ENCODE results near the gene XXYLT1. TPM values are rescaled to one million over a fixed set of nuclear protein-coding genes. Genes with fewer than 3 reads are reported as not detected.
A peak's percentile ranks its signal among the peaks of the same experiment; 100 is the strongest.

Gene XXYLT1
- polyA plus RNA-seq, 3 donors from 2014 or later = 5.3 to 15.7 (median 5.6) TPM

DNA sequence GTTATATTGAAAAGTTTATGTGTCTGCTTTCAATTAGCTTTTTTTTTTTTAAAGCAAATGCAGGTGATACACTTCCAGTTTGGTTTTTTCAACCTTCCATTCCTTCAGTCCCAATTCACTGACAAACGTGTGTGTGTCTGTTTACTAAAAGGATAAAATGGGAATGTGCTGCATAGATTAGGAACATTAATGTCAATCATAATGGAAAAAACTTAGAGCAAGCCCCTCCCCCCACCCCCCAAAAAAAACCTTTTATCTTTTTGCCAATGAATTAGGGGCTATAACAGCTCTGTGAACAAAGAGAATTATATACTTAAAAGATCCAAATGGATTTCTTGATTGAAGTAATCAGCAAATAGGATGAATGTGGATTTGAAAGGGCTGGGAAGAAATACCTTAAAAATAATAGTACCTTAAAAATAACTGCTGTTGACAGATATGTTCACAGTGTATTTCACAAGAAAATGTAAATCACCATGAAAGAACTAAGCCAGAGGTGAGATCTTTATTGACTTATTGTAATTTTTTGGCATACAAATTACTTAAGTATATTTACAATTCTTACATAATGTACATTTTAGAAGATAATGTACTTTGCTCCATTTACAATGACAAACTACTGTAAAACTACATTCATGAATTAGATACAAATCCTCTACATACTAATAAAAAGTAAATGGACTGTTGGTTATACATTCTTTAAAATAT, 3.5 kb upstream of the XXYLT1 start:
- DNase-seq = no peak
- Mint-ChIP-seq H3K9me3 (no peaks in the 10 kb centered on the region), H3K4me1 (peaks cover 14 to 17% of the 10 kb centered on the region in 2 donors), H3K36me3 (peaks cover 0 to 4% (median 0%) of the 10 kb centered on the region in 3 donors), H3K4me3 (no peak overlapping the region), H3K27ac (no peak overlapping the region), H3K27me3 (ENCODE audit: low read depth in 3 of 3) (peaks cover 2 to 3% (median 2%) of the 10 kb centered on the region in 3 donors)

DNA sequence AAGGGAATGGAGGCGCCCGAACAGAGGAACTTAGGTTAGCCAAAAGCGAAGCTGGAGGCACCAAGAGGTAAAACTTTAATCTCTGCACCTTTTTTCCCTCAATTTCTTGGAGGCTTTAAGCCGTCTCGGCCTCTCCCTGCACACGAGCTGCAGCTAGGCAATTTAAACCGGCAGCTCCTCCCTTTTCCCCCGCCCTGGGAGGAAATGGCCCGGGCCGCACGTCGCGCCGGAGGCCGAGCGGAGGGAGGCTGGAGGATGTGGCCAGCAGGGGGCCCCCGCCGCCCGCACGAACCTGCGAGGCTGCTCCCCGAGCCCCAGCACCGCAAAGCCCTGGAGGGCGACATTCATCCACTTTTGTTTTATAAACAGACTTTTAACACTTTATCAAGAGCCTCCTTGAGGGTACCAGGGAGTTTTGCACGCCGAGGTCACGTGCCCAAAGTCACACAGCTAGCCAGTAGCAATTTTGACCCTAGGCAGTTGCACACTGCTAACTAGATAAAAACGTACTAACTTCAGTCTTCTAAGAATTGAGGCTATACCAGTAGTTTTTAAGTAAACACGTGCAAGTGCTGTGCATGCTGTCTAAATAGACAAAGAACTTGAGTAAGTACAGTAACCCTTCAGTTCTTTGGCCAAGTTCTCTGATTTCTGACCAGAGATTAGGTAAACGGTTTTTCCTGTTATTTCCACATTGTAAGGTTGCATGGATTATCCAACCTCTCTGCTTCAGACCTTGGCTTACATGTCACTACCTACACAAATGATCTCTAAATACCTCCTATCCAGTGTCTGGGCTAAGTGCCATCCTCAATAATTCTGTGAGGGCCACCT, 668 bp upstream of the XXYLT1 start:
- DNase-seq = peak; percentile 86 to 89 (median 88)
- Mint-ChIP-seq H3K4me3 (peak overlapping the region; percentile 85 to 94 (median 89)), H3K27ac (peak overlapping the region; percentile 65 to 88 (median 83)), H3K36me3 (no peaks in the 10 kb centered on the region), H3K27me3 (ENCODE audit: low read depth in 3 of 3) (peaks cover 2 to 3% (median 2%) of the 10 kb centered on the region in 3 donors), H3K4me1 (peaks cover 24 to 32% of the 10 kb centered on the region in 2 donors), H3K9me3 (no peaks in the 10 kb centered on the region)

DNA sequence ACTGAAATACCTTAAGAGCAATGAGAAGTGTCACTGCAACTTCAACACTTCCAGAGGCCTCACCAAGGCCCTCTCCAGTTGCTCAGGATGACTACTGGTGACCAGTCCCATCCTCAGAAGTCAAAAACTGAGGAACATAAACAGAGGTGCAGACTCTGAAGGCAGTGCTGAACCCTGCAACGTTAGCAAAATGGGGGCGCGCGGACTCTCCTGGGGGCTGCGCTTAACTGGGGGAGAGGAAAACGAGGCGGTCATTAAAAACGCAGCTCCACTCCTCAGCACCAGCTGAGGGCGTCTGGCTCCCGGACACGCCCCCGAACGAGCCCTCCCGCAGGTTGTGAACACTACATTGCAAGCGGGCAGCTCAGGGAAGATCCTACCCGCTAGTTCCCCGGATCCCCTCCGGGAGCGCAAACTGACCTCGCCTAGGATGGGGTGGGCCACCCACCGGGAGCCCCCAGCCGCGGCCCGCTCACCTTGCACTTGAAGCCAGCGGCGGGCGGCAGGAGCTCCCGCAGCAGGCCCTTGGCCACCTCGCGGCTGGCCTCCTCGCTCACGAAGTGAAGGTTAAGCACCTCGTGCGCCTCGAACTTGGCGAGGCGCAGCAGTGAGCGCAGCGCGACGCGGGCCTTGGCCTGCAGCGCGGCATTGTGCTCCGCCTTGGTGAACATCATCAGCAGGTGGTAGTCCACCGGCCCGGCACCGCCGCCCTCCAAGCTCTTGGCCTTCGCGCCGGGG, 711 bp downstream of the XXYLT1 start:
- Mint-ChIP-seq H3K27ac (peak overlapping the region in 4 of 6 donors; percentile 59 to 77 (median 64)), H3K4me3 (peak overlapping the region; percentile 80 to 86 (median 82)), H3K27me3 (ENCODE audit: low read depth in 3 of 3) (peaks cover 2 to 3% (median 2%) of the 10 kb centered on the region in 3 donors), H3K36me3 (peaks cover 0 to 3% (median 0%) of the 10 kb centered on the region in 3 donors), H3K4me1 (peaks cover 24 to 32% of the 10 kb centered on the region in 2 donors), H3K9me3 (no peaks in the 10 kb centered on the region)
- DNase-seq = peak in 1 of 3 donors; percentile 25

DNA sequence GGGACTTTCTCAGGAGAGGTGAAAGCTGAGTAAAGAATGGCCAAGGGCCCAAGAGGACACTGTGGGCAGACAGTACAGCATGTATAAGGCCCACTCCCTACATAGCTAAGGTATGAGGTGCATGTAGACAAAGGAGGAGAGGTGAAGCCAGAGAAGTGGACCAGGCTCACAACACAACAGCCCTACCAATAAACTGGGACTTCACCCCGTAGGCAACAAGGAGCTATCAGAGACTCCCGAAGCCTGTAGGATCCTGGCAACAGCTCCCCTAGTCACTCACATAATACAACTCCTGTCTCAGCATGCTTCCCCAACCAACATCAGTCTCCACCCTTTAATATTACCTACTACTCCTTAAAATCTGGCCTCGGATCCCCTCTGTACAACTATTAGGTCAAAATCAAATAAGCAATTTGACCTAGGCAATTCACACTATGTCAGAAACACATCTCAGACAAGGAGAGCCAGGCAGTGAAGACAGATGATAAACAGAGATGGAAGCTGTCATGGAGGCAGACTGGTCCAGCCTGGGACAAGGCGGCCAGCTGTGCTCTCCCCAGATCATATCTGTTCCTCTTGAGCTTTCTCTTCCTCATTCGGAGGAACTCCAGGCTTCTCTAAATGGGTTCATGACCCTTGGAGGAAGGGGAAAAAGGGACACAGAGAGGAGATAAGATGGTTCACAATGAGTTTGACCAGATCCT, 1.4 kb downstream of the XXYLT1 start:
- no peaks in the 10 kb centered on the region for H3K9me3 Mint-ChIP-seq
- H3K4me3 Mint-ChIP-seq = peak overlapping the region; percentile 80 to 86 (median 82)
- H3K27ac Mint-ChIP-seq = peak overlapping the region in 4 of 6 donors; percentile 57 to 77 (median 64)
- peaks cover 2 to 3% (median 2%) of the 10 kb centered on the region in 3 donors for H3K27me3 Mint-ChIP-seq (ENCODE audit: low read depth in 3 of 3)
- peaks cover 24 to 32% of the 10 kb centered on the region in 2 donors for H3K4me1 Mint-ChIP-seq
- H3K36me3 Mint-ChIP-seq = peaks cover 0 to 4% (median 0%) of the 10 kb centered on the region in 3 donors
- no peak for DNase-seq

DNA sequence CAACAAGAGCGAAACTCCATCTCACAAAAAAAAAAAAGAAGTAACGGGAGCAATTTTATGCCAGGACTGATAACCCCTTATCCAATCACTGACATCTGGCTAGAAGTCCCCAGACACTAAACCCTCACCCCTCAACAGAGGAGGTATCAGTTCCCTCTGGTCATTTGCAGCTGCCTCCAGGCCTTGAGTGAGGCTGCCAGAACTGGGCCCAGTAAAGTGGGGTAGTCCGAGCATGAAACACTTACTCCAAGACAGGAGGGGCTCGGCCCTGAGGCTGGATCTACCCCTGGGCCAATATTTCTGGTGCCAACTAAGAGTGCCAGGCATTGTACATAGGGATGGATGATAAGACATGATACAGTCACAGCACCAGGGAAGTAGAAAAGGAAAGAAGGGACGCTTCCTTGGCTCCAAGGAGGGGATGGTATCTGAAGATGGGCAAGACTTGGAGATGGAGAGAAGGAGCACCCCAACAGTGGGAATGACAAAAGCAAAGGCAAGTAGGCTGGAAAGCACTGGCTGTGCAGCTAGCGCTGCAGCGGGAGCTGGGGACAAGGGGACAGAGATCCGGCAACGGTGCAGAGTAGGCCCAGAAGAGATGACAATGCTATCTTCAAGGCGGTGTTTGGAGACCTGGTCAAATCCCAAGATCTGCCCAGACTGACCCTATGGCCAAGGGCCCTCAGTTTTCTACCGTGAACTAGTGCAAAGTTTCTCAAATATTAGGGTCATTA, 2.2 kb downstream of the XXYLT1 start:
- H3K27me3 Mint-ChIP-seq (ENCODE audit: low read depth in 3 of 3) = peaks cover 2 to 4% (median 3%) of the 10 kb centered on the region in 3 donors
- peaks cover 24 to 32% of the 10 kb centered on the region in 2 donors for H3K4me1 Mint-ChIP-seq
- peak overlapping the region in 2 of 6 donors; percentile 40 to 68 for H3K27ac Mint-ChIP-seq
- peak overlapping the region; percentile 22 to 86 (median 82) for H3K4me3 Mint-ChIP-seq
- DNase-seq = no peak
- H3K9me3 Mint-ChIP-seq = no peaks in the 10 kb centered on the region
- peaks cover 0 to 4% (median 0%) of the 10 kb centered on the region in 3 donors for H3K36me3 Mint-ChIP-seq

DNA sequence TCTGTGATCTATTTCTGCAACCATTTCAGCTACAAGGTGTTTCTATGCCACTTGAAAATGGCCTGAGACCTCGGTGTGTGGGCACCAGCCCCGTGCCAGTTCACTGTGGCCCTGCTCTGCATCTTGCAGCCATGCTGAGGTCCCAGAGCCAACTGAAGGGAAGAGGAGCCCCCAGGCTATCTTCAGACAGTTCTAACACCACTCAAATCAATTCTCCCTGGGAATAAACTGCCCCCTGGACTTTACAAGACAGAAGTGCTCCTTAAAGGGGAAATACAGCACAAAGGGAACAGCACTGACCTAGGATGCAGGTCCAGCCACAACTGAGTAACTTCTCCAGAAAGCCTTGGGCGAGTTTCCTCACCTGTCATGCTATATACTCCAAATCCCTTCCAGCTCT, 3.9 kb downstream of the XXYLT1 start:
- Mint-ChIP-seq H3K9me3 (no peaks in the 10 kb centered on the region), H3K4me3 (no peak overlapping the region), H3K27ac (no peak overlapping the region), H3K27me3 (ENCODE audit: low read depth in 3 of 3) (peaks cover 0 to 4% (median 2%) of the 10 kb centered on the region in 3 donors), H3K4me1 (peaks cover 25 to 29% of the 10 kb centered on the region in 2 donors), H3K36me3 (peaks cover 0 to 4% (median 0%) of the 10 kb centered on the region in 3 donors)
- no peak for DNase-seq

DNA sequence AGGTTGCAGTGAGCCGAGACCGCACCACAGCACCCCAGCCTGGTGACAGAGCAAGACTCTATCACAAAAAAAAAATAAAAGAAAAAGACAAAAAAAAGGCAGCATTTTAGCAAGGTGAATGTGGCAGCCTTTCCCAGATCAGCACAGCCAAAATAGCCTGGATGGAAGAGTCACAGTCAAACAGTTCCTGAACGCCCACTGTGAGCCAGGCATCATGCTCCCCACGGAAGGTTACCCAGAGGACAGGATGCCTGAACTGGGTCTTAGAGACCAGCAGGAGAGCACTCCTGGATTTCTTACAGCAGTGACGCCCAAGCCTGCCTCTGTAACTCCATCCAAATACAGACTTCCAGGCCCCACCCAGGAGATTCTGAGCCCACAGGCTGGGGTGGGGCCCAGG, 4.5 kb downstream of the XXYLT1 start:
- Mint-ChIP-seq H3K27me3 (ENCODE audit: low read depth in 3 of 3) (peaks cover 0 to 2% (median 0%) of the 10 kb centered on the region in 3 donors), H3K4me3 (no peak overlapping the region), H3K9me3 (no peaks in the 10 kb centered on the region), H3K36me3 (peaks cover 0 to 4% (median 0%) of the 10 kb centered on the region in 3 donors), H3K27ac (no peak overlapping the region), H3K4me1 (peaks cover 21 to 24% of the 10 kb centered on the region in 2 donors)
- no peak for DNase-seq

DNA sequence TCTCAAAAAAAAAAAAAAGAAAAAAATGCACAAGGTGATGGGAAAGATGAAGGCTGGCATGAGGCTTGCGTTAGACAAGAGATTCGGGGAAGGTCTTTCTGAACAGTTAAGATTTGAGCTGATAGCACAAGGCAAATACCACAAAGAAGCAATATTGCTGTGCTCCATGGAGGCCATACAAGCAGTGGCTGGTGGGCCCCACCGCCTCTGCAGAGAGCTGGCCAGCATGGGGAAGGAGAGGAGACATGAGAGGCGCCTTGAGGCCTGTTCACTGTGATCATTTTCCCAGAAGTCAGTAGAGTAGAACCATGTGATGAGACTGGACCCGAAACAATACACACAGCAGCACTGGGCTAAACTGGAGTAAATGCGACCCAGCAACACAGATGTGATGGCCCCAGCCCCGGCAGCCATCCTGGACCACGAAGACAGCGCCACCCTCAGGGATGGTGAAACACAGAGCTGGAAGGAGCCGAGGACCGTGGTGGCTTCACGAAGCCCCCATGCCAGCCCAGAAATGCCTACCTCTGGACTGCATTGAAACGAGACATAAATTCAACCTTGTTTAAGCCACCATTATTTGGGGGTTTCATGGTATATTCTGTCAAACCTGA, 5.5 kb downstream of the XXYLT1 start:
- peaks cover 2 to 5% (median 2%) of the 10 kb centered on the region in 3 donors for H3K27me3 Mint-ChIP-seq (ENCODE audit: low read depth in 3 of 3)
- peaks cover 0 to 4% (median 0%) of the 10 kb centered on the region in 3 donors for H3K36me3 Mint-ChIP-seq
- H3K9me3 Mint-ChIP-seq = no peaks in the 10 kb centered on the region
- peaks cover 29% of the 10 kb centered on the region in 2 donors for H3K4me1 Mint-ChIP-seq
- no peak overlapping the region for H3K27ac Mint-ChIP-seq
- DNase-seq = no peak
- H3K4me3 Mint-ChIP-seq = no peak overlapping the region

DNA sequence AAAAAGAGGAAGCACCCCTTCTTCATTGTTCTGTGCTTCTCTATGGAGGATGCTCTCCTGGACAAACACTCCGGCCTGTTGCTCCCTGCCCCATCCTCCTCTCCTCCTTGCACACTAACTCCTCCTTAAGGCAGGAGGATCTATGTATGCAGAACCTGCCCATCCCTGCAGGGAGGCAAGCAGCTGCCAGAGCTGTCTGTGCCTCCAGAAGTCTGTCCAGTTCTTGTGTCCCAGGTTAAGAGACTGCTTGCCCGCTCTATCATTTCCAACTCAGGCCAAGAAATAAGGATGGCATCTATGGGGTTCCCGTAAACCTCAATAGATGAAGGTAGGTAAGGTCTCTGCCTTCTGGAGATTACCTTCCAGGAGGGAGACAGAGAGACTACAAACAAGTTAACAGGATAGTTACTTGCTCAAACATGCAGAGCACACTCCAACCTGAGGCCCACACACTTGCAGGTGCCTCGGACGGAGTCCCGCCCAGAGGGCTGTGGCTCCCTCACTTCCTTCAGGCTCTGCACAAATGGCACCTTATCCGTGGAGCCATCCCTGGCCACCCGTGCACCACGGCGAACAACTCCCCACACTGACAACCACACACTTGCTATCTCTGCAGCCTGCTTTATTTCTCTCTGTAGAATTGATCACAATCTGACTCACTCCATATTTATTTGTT, 6.9 kb downstream of the XXYLT1 start:
- Mint-ChIP-seq H3K27ac (no peak overlapping the region), H3K4me3 (no peak overlapping the region), H3K27me3 (ENCODE audit: low read depth in 3 of 3) (peaks cover 6 to 10% (median 8%) of the 10 kb centered on the region in 3 donors), H3K36me3 (peaks cover 0 to 4% (median 0%) of the 10 kb centered on the region in 3 donors), H3K9me3 (no peaks in the 10 kb centered on the region), H3K4me1 (peaks cover 19% of the 10 kb centered on the region in 2 donors)
- no peak for DNase-seq

DNA sequence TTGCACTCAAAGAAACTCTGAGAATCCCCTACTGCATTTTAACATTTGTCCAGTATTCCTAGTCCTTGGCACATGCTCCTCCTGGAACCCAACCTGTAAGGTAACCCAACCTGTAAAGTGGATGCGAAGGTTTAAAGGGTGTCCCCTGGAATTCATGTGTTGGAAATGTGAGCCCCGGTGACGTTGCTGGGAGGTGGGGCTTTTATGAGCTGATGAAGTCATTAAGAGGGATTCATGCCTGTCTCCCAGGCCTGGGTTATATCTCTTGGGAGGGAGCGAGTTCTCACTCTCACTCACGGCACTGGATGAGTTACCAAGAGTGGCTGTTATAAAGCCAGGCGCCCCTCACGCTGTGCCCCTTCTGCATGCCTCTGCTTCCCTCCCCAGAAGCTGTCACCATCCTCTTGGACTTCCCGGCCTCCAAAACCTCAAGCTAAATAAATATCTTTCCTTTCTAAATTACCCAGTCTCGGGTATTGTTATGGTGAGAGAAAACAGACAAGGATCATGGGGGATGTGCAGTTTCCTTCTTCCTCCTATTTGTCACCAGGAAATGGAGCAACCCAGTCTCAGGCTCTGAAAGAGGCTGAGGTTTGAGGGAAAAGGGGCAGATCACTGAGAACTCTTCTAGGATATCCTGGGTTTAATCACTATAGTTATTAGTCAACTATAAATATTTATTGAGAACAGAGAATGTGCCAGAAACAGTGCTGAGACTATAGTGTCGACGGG, 7.6 kb downstream of the XXYLT1 start:
- no peak overlapping the region for H3K4me3 Mint-ChIP-seq
- peaks cover 6 to 10% (median 8%) of the 10 kb centered on the region in 3 donors for H3K27me3 Mint-ChIP-seq (ENCODE audit: low read depth in 3 of 3)
- no peaks in the 10 kb centered on the region for H3K9me3 Mint-ChIP-seq
- no peak overlapping the region for H3K27ac Mint-ChIP-seq
- H3K4me1 Mint-ChIP-seq = peaks cover 21 to 22% of the 10 kb centered on the region in 2 donors
- no peak for DNase-seq
- H3K36me3 Mint-ChIP-seq = peaks cover 0 to 4% (median 0%) of the 10 kb centered on the region in 3 donors

DNA sequence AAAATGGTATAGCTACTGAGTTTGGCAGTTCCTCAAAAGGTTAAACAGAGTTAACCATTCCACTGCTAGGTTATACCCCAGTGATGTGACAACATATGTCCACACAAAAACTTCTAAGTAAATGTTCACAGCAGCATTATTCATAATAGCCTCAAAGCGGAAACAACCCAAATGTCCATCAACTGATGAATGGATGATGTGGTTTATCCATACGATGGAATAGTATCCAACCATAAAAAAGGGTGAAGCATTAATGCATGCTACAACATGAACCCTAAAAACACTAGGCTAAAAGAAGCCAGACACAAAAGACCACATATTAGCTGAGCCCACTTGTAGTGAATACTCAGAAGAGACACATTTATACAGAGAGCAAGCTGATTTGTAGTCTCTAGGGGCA, 9.0 kb downstream of the XXYLT1 start:
- no peak for DNase-seq
- peaks cover 6 to 10% (median 8%) of the 10 kb centered on the region in 3 donors for H3K27me3 Mint-ChIP-seq (ENCODE audit: low read depth in 3 of 3)
- peak overlapping the region in 1 of 6 donors; percentile 49 for H3K27ac Mint-ChIP-seq
- no peaks in the 10 kb centered on the region for H3K9me3 Mint-ChIP-seq
- H3K36me3 Mint-ChIP-seq = peaks cover 0 to 4% (median 0%) of the 10 kb centered on the region in 3 donors
- H3K4me1 Mint-ChIP-seq = peaks cover 16 to 23% of the 10 kb centered on the region in 2 donors
- peak overlapping the region in 1 of 5 donors; percentile 43 for H3K4me3 Mint-ChIP-seq
